K562 (cell line): ENCODE data around the gene USP28. TPM values are rescaled to one million over a fixed set of nuclear protein-coding genes. Genes with fewer than 3 reads are reported as not detected.

ENCODE experiments used
- ATAC-seq: fragments of 200-7000 bp; cut with Tn5 transposase; 3 replicates; pipeline ENCODE4 v1.9.1; 2020; ENCODE audit warnings: moderate library complexity
- BruUV-seq: library from RNA; stranded (reverse); fragments of 400-500 nt; replicated peaks from 2 replicates; lab custom pipeline; 2021; lab: Mats Ljungman, UMichigan
- CTCF ChIA-PET: fragments of 300-600 bp; formaldehyde crosslinking; extraction: SDS; loops from one replicate; lab custom pipeline; 2021; ENCODE audit warnings: low intra/inter-chr PET ratio; lab: Yijun Ruan, JAX
- POLR2A ChIA-PET: fragments of 300-600, 350-650 bp; sonication (Branson Sonifier 250); formaldehyde crosslinking; extraction: SDS; loops from one replicate; lab custom pipeline; 2021; ENCODE audit warnings: antibody characterized with exemption, inconsistent platforms; lab: Yijun Ruan, JAX
- DNase-seq, 4 experiments: peaks; one replicate each; pipeline versions ENCODE4 v3.0.0 to v3.0.0-alpha.2; 2011 to 2018; ENCODE audit warnings: low spot score in 3 of 4, mixed read lengths in 3 of 4; ENCODE audit errors: extremely low read depth in 1 of 4
- FAIRE-seq: peaks from 2 replicates; lab custom pipeline; 2011; peaks lifted over from hg19 to GRCh38; lab: Jason Lieb, UNC
- H2AFZ ChIP-seq: 2 replicates; pipeline ENCODE4 v1.6.0; 2011; ENCODE audit warnings: low read depth, low read length, control low read depth, inconsistent platforms
- H3K27ac ChIP-seq: fragments of 200-600 bp; 3 replicates; pipeline ENCODE4 v1.8.0; 2011; ENCODE audit warnings: low read depth, mild to moderate bottlenecking, control low read depth, inconsistent platforms, low read length, moderate library complexity, mixed read lengths; ENCODE audit errors: extremely low read depth
- H3K27me3 ChIP-seq, 2 experiments: fragments of 300-600 bp in 1 of 2; 2 replicates in 1 of 2; 3 replicates in 1 of 2; pipeline versions ENCODE4 v1.6.0 to v1.8.0; 2011; ENCODE audit warnings: inconsistent platforms in 2 of 2, low read length in 2 of 2, mild to moderate bottlenecking in 1 of 2, mixed read lengths in 1 of 2, moderate library complexity in 1 of 2; ENCODE audit not compliant: control insufficient read depth in 2 of 2, insufficient read depth in 2 of 2
- H3K36me3 ChIP-seq: fragments of 300-600 bp; 3 replicates; pipeline ENCODE4 v1.8.0; 2011; ENCODE audit warnings: mild to moderate bottlenecking, low read length, inconsistent platforms; ENCODE audit not compliant: control insufficient read depth, insufficient read depth
- H3K4me1 ChIP-seq, 2 experiments: fragments of 200-600 bp in 1 of 2; replicated peaks in 1 of 2; 2 replicates in 1 of 2; 3 replicates in 1 of 2; pipeline versions ENCODE4 v1.5.1 to v1.8.0; 2011; ENCODE audit warnings: inconsistent platforms in 2 of 2, low read length in 2 of 2, mild to moderate bottlenecking in 1 of 2, mixed read lengths in 1 of 2, moderate library complexity in 1 of 2; ENCODE audit not compliant: control insufficient read depth in 2 of 2, insufficient read depth in 2 of 2
- H3K4me2 ChIP-seq: 2 replicates; pipeline ENCODE4 v1.6.1; 2011; ENCODE audit warnings: low read length, control low read depth, inconsistent platforms, mixed read lengths; ENCODE audit not compliant: insufficient read depth
- H3K4me3 ChIP-seq: fragments of 200-600 bp; sonication (generic), shearing (Covaris generic); 2 replicates; pipeline ENCODE4 v1.5.1; 2016; ENCODE audit warnings: control low read depth, inconsistent platforms
- H3K79me2 ChIP-seq: fragments of 200-600 bp; 3 replicates; pipeline ENCODE4 v1.8.0; 2011; ENCODE audit warnings: low read length, inconsistent platforms; ENCODE audit not compliant: control insufficient read depth, insufficient read depth
- H3K9ac ChIP-seq, 2 experiments: 2 replicates each; pipeline versions ENCODE4 v1.6.0 to v1.6.1; 2011; ENCODE audit warnings: low read depth in 2 of 2, low read length in 2 of 2, control low read depth in 1 of 2, inconsistent platforms in 1 of 2, mild to moderate bottlenecking in 1 of 2, mixed read lengths in 1 of 2; ENCODE audit not compliant: insufficient read depth in 1 of 2
- H3K9me1 ChIP-seq: one replicate; pipeline ENCODE4 v1.6.0; 2011; ENCODE audit warnings: inconsistent platforms, mild to moderate bottlenecking, low read length, moderate library complexity; ENCODE audit not compliant: control insufficient read depth, insufficient read depth
- H3K9me3 ChIP-seq: replicated peaks from 2 replicates; pipeline ENCODE4 v1.5.1; 2011; ENCODE audit warnings: low read depth, low read length, inconsistent platforms; ENCODE audit not compliant: control insufficient read depth, insufficient read depth
- H4K20me1 ChIP-seq: replicated peaks from 2 replicates; pipeline ENCODE4 v1.6.1; 2011; ENCODE audit warnings: low read length, inconsistent platforms, mixed read lengths; ENCODE audit not compliant: control insufficient read depth, insufficient read depth
- BRF2 ChIP-seq: IDR thresholded peaks from 3 replicates; pipeline ENCODE4 v1.6.1; 2011; ENCODE audit warnings: borderline replicate concordance, mild to moderate bottlenecking; ENCODE audit not compliant: insufficient read length, insufficient read depth
- CHD1 ChIP-seq: fragments of 200-600 bp; sonication (generic); IDR thresholded peaks from one replicate; pipeline ENCODE4 v1.6.1; 2012; ENCODE audit warnings: mild to moderate bottlenecking, moderate library complexity, low read length, inconsistent platforms
- HDAC3 ChIP-seq: fragments of 450-650 bp; IDR thresholded peaks from 2 replicates; pipeline ENCODE4 v1.6.1; 2018; ENCODE audit warnings: borderline replicate concordance, mild to moderate bottlenecking, moderate library complexity; ENCODE audit not compliant: partially characterized antibody
- MLX ChIP-seq, 2 experiments: fragments of 450-650 bp in 1 of 2; sonication (generic) in 1 of 2; formaldehyde crosslinking; conservative IDR thresholded peaks; 2 replicates each; pipeline versions ENCODE4 v1.4.0 to v1.8.1; 2020 to 2022; ENCODE audit warnings: mild to moderate bottlenecking in 1 of 2, missing genetic modification reagents in 1 of 2
- MXI1 ChIP-seq: IDR thresholded peaks from 2 replicates; pipeline ENCODE4 v1.6.1; 2011; ENCODE audit warnings: low read depth, mild to moderate bottlenecking, improper control_type of control experiment, low read length
- POLR3G ChIP-seq: IDR thresholded peaks from 2 replicates; pipeline ENCODE4 v1.6.1; 2011; ENCODE audit not compliant: insufficient read length, insufficient replicate concordance; ENCODE audit errors: extremely low read depth
- PURB ChIP-seq: sonication (generic); formaldehyde crosslinking; IDR thresholded peaks from 2 replicates; pipeline ENCODE4 v1.9.0; 2021; ENCODE audit warnings: low read depth, mild to moderate bottlenecking, missing genetic modification reagents
- RERE ChIP-seq: sonication (generic); formaldehyde crosslinking; IDR thresholded peaks from 2 replicates; pipeline ENCODE4 v1.8.0; 2023; ENCODE audit warnings: missing genetic modification reagents, mild to moderate bottlenecking, borderline replicate concordance
- RHOXF2B ChIP-seq: fragments of 250-450 bp; sonication (Bioruptor Pico); conservative IDR thresholded peaks from 2 replicates; pipeline ENCODE4 v1.5.1; 2021
- SRSF1 ChIP-seq: fragments of 200-400 bp; formaldehyde crosslinking; IDR thresholded peaks from 2 replicates; pipeline ENCODE4 v1.6.1; 2017; ENCODE audit warnings: mild to moderate bottlenecking, low read depth, low read length, moderate library complexity
- TCF7L2 ChIP-seq: fragments of 150-350 bp; IDR thresholded peaks from 2 replicates; pipeline ENCODE4 v1.6.1; 2016; ENCODE audit warnings: low read depth, mild to moderate bottlenecking, low read length, moderate library complexity
- TSC22D4 ChIP-seq: fragments of 450-650 bp; IDR thresholded peaks from 2 replicates; pipeline ENCODE4 v1.6.1; 2016; ENCODE audit warnings: missing genetic modification characterization, missing biosample characterization, control low read depth
- ZNF212 ChIP-seq: fragments of 450-650 bp; formaldehyde crosslinking; IDR thresholded peaks from 2 replicates; pipeline ENCODE4 v1.4.0; 2020; ENCODE audit warnings: mild to moderate bottlenecking
- ZNF280A ChIP-seq: fragments of 450-650 bp; IDR thresholded peaks from 2 replicates; pipeline ENCODE4 v1.6.1; 2018; ENCODE audit warnings: mild to moderate bottlenecking, low read depth; ENCODE audit not compliant: partially characterized antibody
- WGBS: fragments of 100-300 bp; shearing (Covaris generic); methylation state at CpG from one replicate; pipeline ENCODE4 v1.1.6; 2016; ENCODE audit warnings: low coverage, mixed read lengths; ENCODE audit not compliant: insufficient coverage; ENCODE audit errors: missing lambda C conversion rate; 5-methylcytosine and 5-hydroxymethylcytosine counted together
- in situ Hi-C: fragments of 300-500 bp; cut with MboI; formaldehyde crosslinking; loops from 4 replicates; pipeline ENCODE4 v1.15.0; 2018; ENCODE audit warnings: inconsistent platforms, mixed read lengths
- intact Hi-C: fragments of 100-400 bp; cut with micrococcal nuclease; formaldehyde crosslinking; loops from 2 replicates; pipeline ENCODE4 v1.14.2; 2022
- polyA plus RNA-seq, 8 experiments: library from polyadenylated mRNA; depleted of rRNA in 4 of 8; stranded (reverse) in 5 of 8; unstranded in 3 of 8; fragments of >200 nt; fragmentation: Nextera tagmentation in 2 of 8; fragmentation: Illumina TruSeq in 1 of 8; extraction: Ambion mirVana in 2 of 8; extraction: Trizol in 1 of 8; gene quantifications; 2 replicates each; pipeline versions ENCODE4 v1.2.1 to v1.2.3, GENCODE V29; 2011 to 2014; ENCODE audit warnings: inconsistent platforms in 1 of 8, missing spikeins in 1 of 8
- total RNA-seq, 7 experiments: library from RNA; depleted of rRNA in 6 of 7; stranded (reverse); fragments of >200 nt in 6 of 7; fragmentation: Illumina TruSeq in 2 of 7; extraction: Trizol in 2 of 7; gene quantifications; 2 replicates each; pipeline versions ENCODE4 v1.2.1 to v1.2.3, GENCODE V29; 2011 to 2021; ENCODE audit warnings: low replicate concordance in 1 of 7

USP28 gene
- total and polyA plus RNA-seq, 9 of the 15 experiments (the other 6 are each of a cell fraction or from before 2014, with no cell fraction given) = 3.7 to 42.7 (median 20.3) TPM

GRCh38 chr11:113835306-113835705 is 40.1 kb downstream of the USP28 start:
- Histone ChIP-seq H3K4me2 (no peak overlapping the region), H3K79me2 (no peaks in the 10 kb centered on the region), H2AFZ (no peak overlapping the region), H3K4me1 (peaks cover 0 to 2% of the 10 kb centered on the region in 2 experiments; a peak in 1 of 5 replicates), H4K20me1 (no peaks in the 10 kb centered on the region), H3K9ac (no peak overlapping the region), H3K36me3 (peaks cover 41% of the 10 kb centered on the region), H3K9me1 (no peaks in the 10 kb centered on the region), H3K9me3 (no peaks in the 10 kb centered on the region), H3K27ac (no peak overlapping the region), H3K4me3 (no peak overlapping the region), H3K27me3 (no peaks in the 10 kb centered on the region)
- FAIRE-seq (no peak), DNase-seq (no peak), ATAC-seq (no peak)
- 86% methylated on average over 4 of the region's 4 CpGs for WGBS
- in situ Hi-C loops (no loop called here), intact Hi-C loops (no loop called here)
- ChIA-PET CTCF (no interaction called here), POLR2A (no interaction called here)
- BruUV-seq = no TSS peak
- TF ChIP-seq POLR3G = no peak
- no peak for TF ChIP-seq TSC22D4 (tag)
- no peak for TF ChIP-seq RERE (CRISPR knock-in tag)
- no peak for TF ChIP-seq MXI1
- no peak for TF ChIP-seq HDAC3
- no peak for TF ChIP-seq RHOXF2B (CRISPR knock-in tag)
- TF ChIP-seq SRSF1 = no peak
- no peak for TF ChIP-seq ZNF280A
- no peak for TF ChIP-seq TCF7L2
- TF ChIP-seq CHD1 = no peak
- TF ChIP-seq PURB = no peak
- TF ChIP-seq ZNF212 = no peak
- TF ChIP-seq BRF2 = no peak
- no peak for TF ChIP-seq MLX (CRISPR knock-in tag; conservative IDR thresholded peaks at IDR 0.05)
